LHCN-M2 (cell line): Measurements from ENCODE around the gene RAB29. TPM values are rescaled to one million over a fixed set of nuclear protein-coding genes. Genes with fewer than 3 reads are reported as not detected.
"Not testable (repeated sequence)": the region's sequence is repeated elsewhere in the genome, so short reads cannot be mapped to it uniquely, and the experiment has no call there.

Experiments
- DNase-seq: peaks from one replicate; pipeline ENCODE4 v3.0.0-alpha.2; 2012; ENCODE audit warnings: low read depth
- total RNA-seq: library from RNA; depleted of rRNA; stranded (reverse); fragments of >200 nt; gene quantifications from 2 replicates; pipeline ENCODE4 v1.2.3, GENCODE V29; 2014; rRNA removed

RAB29 gene
- total RNA-seq, 1 experiment from 2014 or later = 29.3 TPM

GRCh38 chr1:205726619-205727125, 48.6 kb downstream of the RAB29 start:
- no peak for DNase-seq

- no peak for DNase-seq
Observed at GRCh38 chr1:205725514-205725913, 49.8 kb downstream of the RAB29 start.

GRCh38 chr1:205720740-205721139, 54.5 kb downstream of the RAB29 start:
- not testable (repeated sequence) for DNase-seq

- no peak for DNase-seq
Observed at GRCh38 chr1:205719762-205720161, 55.5 kb downstream of the RAB29 start.

GRCh38 chr1:205719015-205719414, 56.3 kb downstream of the RAB29 start:
- DNase-seq = no peak

Other genes with a start within 250 kb of the RAB29 start
- gene ELK4, start 143.5 kb downstream of the RAB29 start, total RNA-seq = 10.5 and 13.3 TPM in 2 replicates
- 4.1 and 5.6 TPM in 2 replicates for gene SLC45A3, start 95.0 kb downstream of the RAB29 start, total RNA-seq
- gene NUCKS1, start 25.3 kb downstream of the RAB29 start, total RNA-seq = 154 and 175 TPM in 2 replicates
- 21.5 and 24.7 TPM in 2 replicates for gene SLC41A1, start 37.7 kb upstream of the RAB29 start, total RNA-seq
- gene PM20D1, start 74.7 kb upstream of the RAB29 start, total RNA-seq = not detected in 2 replicates
- not detected in 2 replicates for gene SLC26A9, start 168.0 kb upstream of the RAB29 start, total RNA-seq
- gene RAB7B, start 227.9 kb upstream of the RAB29 start, total RNA-seq = 3.4 and 3.9 TPM in 2 replicates
- not detected in 2 replicates for gene CTSE, start 248.4 kb upstream of the RAB29 start, total RNA-seq